H1 (cell line): ENCODE data around the gene ZDHHC24. TPM values are rescaled to one million over a fixed set of nuclear protein-coding genes. Genes with fewer than 3 reads are reported as not detected.

Source experiments
- CTCF ChIA-PET: fragments of 300-600 bp; sonication (Branson Sonifier 250); formaldehyde crosslinking; loops from one replicate; lab custom pipeline; 2021; ENCODE audit not compliant: partially characterized antibody; lab: Charles Lee
- POLR2A ChIA-PET: fragments of 300-600 bp; sonication (Branson Sonifier 250); formaldehyde crosslinking; loops from one replicate; lab custom pipeline; 2021; ENCODE audit warnings: inconsistent platforms; ENCODE audit not compliant: partially characterized antibody; lab: Charles Lee
- DNase-seq, 2 experiments: peaks; one replicate each; pipeline versions ENCODE4 v3.0.0 to v3.0.0-alpha.2; 2010 to 2022; ENCODE audit warnings: low spot score in 2 of 2, low read depth in 1 of 2, mixed read lengths in 1 of 2
- FAIRE-seq: peaks from 2 replicates; lab custom pipeline; 2011; peaks lifted over from hg19 to GRCh38; lab: Jason Lieb, UNC
- H2AFZ ChIP-seq: 2 replicates; pipeline ENCODE4 v1.8.1; 2012; ENCODE audit warnings: low read length, inconsistent platforms
- H2AK5ac ChIP-seq: 2 replicates; pipeline ENCODE4 v1.6.1; 2013; ENCODE audit warnings: low read depth, low read length
- H2BK120ac ChIP-seq: replicated peaks from 2 replicates; pipeline ENCODE3; 2013; ENCODE audit warnings: low read depth, low read length, inconsistent platforms
- H2BK12ac ChIP-seq: 2 replicates; pipeline ENCODE4 v1.6.1; 2013; ENCODE audit warnings: low read depth, low read length
- H2BK15ac ChIP-seq: 2 replicates; pipeline ENCODE4 v1.6.1; 2013; ENCODE audit warnings: low read length
- H2BK20ac ChIP-seq: 2 replicates; pipeline ENCODE4 v1.6.1; 2013; ENCODE audit warnings: low read length
- H2BK5ac ChIP-seq: 2 replicates; pipeline ENCODE4 v1.6.1; 2013; ENCODE audit warnings: low read depth, low read length
- H3K14ac ChIP-seq: 2 replicates; pipeline ENCODE4 v1.6.1; 2013; ENCODE audit warnings: inconsistent platforms; ENCODE audit not compliant: insufficient read length
- H3K18ac ChIP-seq: 2 replicates; pipeline ENCODE4 v1.6.1; 2013; ENCODE audit warnings: low read length; ENCODE audit errors: extremely low read depth
- H3K23ac ChIP-seq: 2 replicates; pipeline ENCODE4 v1.6.1; 2013; ENCODE audit warnings: inconsistent platforms; ENCODE audit not compliant: insufficient read length
- H3K23me2 ChIP-seq: 2 replicates; pipeline ENCODE4 v1.6.1; 2013; ENCODE audit warnings: low read depth, low read length
- H3K27ac ChIP-seq: 2 replicates; pipeline ENCODE4 v1.6.1; 2011; ENCODE audit warnings: low read depth, low read length, inconsistent platforms
- H3K27me3 ChIP-seq, 4 experiments: replicated peaks in 1 of 4; 1 replicate in 1 of 4; 2 replicates in 3 of 4; pipeline versions ENCODE4 v1.6.1 to v1.8.1; 2011 to 2013; ENCODE audit warnings: low read length in 3 of 4, mild to moderate bottlenecking in 3 of 4, inconsistent platforms in 2 of 4, mixed read lengths in 2 of 4, moderate library complexity in 1 of 4; ENCODE audit not compliant: control insufficient read depth in 3 of 4, insufficient read depth in 3 of 4; ENCODE audit errors: extremely low read depth in 1 of 4
- H3K36me3 ChIP-seq, 4 experiments: 2 replicates each; pipeline versions ENCODE4 v1.6.1 to v1.8.1; 2011 to 2013; ENCODE audit warnings: mild to moderate bottlenecking in 4 of 4, low read length in 3 of 4, moderate library complexity in 2 of 4, control low read depth in 1 of 4, inconsistent platforms in 1 of 4; ENCODE audit not compliant: insufficient read depth in 4 of 4, control insufficient read depth in 2 of 4
- H3K4ac ChIP-seq: replicated peaks from 2 replicates; pipeline ENCODE3; 2013; ENCODE audit warnings: low read length, low read depth, mixed read lengths, inconsistent platforms; ENCODE audit not compliant: insufficient read length
- H3K4me1 ChIP-seq, 4 experiments: replicated peaks in 1 of 4; 1 replicate in 1 of 4; 2 replicates in 3 of 4; pipeline versions ENCODE4 v1.6.1 to v1.8.1; 2011 to 2013; ENCODE audit warnings: low read length in 3 of 4, inconsistent platforms in 2 of 4, mixed read lengths in 1 of 4; ENCODE audit not compliant: insufficient read depth in 4 of 4, control insufficient read depth in 3 of 4
- H3K4me2 ChIP-seq, 2 experiments: 2 replicates each; pipeline versions ENCODE4 v1.6.1 to v1.8.1; 2011 to 2013; ENCODE audit warnings: low read depth in 2 of 2, low read length in 2 of 2, control low read depth in 1 of 2, inconsistent platforms in 1 of 2, mild to moderate bottlenecking in 1 of 2; ENCODE audit not compliant: insufficient read depth in 1 of 2
- H3K4me3 ChIP-seq, 4 experiments: fragments of 200-600, 300-600 bp in 1 of 4; sonication (generic), shearing (Covaris generic), sonication (Bioruptor Twin) in 1 of 4; 2 replicates each; pipeline versions ENCODE4 v1.5.1 to v1.8.1; 2011 to 2016; ENCODE audit warnings: low read length in 4 of 4, low read depth in 3 of 4, control low read depth in 2 of 4, inconsistent platforms in 2 of 4, mild to moderate bottlenecking in 2 of 4, mixed read lengths in 1 of 4, moderate library complexity in 1 of 4; ENCODE audit not compliant: insufficient read depth in 2 of 4; ENCODE audit errors: extremely low read depth in 1 of 4
- H3K56ac ChIP-seq: replicated peaks from 2 replicates; pipeline ENCODE3; 2013; ENCODE audit warnings: low read depth, mild to moderate bottlenecking, mixed read lengths, low read length, inconsistent platforms; ENCODE audit not compliant: insufficient read length
- H3K79me1 ChIP-seq: 2 replicates; pipeline ENCODE4 v1.6.1; 2013; ENCODE audit warnings: low read depth, low read length, control low read depth
- H3K79me2 ChIP-seq, 2 experiments: 2 replicates each; pipeline versions ENCODE4 v1.6.1 to v1.8.1; 2012 to 2013; ENCODE audit warnings: low read length in 2 of 2, mild to moderate bottlenecking in 2 of 2, inconsistent platforms in 1 of 2; ENCODE audit not compliant: insufficient read depth in 2 of 2, control insufficient read depth in 1 of 2
- H3K9ac ChIP-seq, 4 experiments: replicated peaks in 1 of 4; 1 replicate in 1 of 4; 2 replicates in 3 of 4; pipeline versions ENCODE4 v1.6.1 to v1.8.1; 2011 to 2013; ENCODE audit warnings: low read depth in 3 of 4, low read length in 3 of 4, control low read depth in 2 of 4, mild to moderate bottlenecking in 2 of 4, moderate library complexity in 2 of 4, inconsistent platforms in 1 of 4; ENCODE audit errors: extremely low read depth in 1 of 4
- H3K9me3 ChIP-seq, 2 experiments: 2 replicates each; pipeline versions ENCODE4 v1.6.1 to v1.8.1; 2012 to 2013; ENCODE audit warnings: mild to moderate bottlenecking in 2 of 2, moderate library complexity in 2 of 2, control low read depth in 1 of 2, inconsistent platforms in 1 of 2, low read depth in 1 of 2, low read length in 1 of 2, mixed read lengths in 1 of 2; ENCODE audit not compliant: insufficient read depth in 2 of 2
- H4K20me1 ChIP-seq, 2 experiments: replicated peaks in 1 of 2; 2 replicates each; pipeline versions ENCODE3 to v1.8.1; 2011 to 2013; ENCODE audit warnings: inconsistent platforms in 2 of 2, low read length in 2 of 2, mild to moderate bottlenecking in 1 of 2; ENCODE audit not compliant: insufficient read depth in 2 of 2, control insufficient read depth in 1 of 2
- H4K5ac ChIP-seq: 2 replicates; pipeline ENCODE4 v1.6.1; 2013; ENCODE audit warnings: low read length, low read depth, mixed read lengths, inconsistent platforms; ENCODE audit not compliant: insufficient read length
- H4K8ac ChIP-seq: 2 replicates; pipeline ENCODE4 v1.8.0; 2013; ENCODE audit warnings: mild to moderate bottlenecking, moderate library complexity, low read length, inconsistent platforms; ENCODE audit not compliant: insufficient read depth; ENCODE audit errors: extremely low read depth
- H4K91ac ChIP-seq: replicated peaks from 2 replicates; pipeline ENCODE3; 2013; ENCODE audit warnings: low read length, mixed read lengths, inconsistent platforms; ENCODE audit not compliant: insufficient read length
- CTCF ChIP-seq, 3 experiments: IDR thresholded peaks; 1 replicate in 2 of 3; 2 replicates in 1 of 3; pipeline versions ENCODE4 v1.5.1 to v1.6.1; 2011; ENCODE audit warnings: low read length in 3 of 3, mild to moderate bottlenecking in 3 of 3, inconsistent platforms in 2 of 3, low read depth in 1 of 3, moderate library complexity in 1 of 3; ENCODE audit not compliant: insufficient read depth in 1 of 3; ENCODE audit errors: control extremely low read depth in 1 of 3
- JUND ChIP-seq: IDR thresholded peaks from 2 replicates; pipeline ENCODE4 v1.6.1; 2011; ENCODE audit warnings: mild to moderate bottlenecking, improper control_type of control experiment, low read length
- POLR2A ChIP-seq, 2 experiments: IDR thresholded peaks; 1 replicate in 1 of 2; 2 replicates in 1 of 2; pipeline ENCODE4 v1.6.1; 2011; ENCODE audit warnings: low read depth in 2 of 2, low read length in 2 of 2, mild to moderate bottlenecking in 2 of 2; ENCODE audit errors: control extremely low read depth in 1 of 2
- POU5F1 ChIP-seq: IDR thresholded peaks from 2 replicates; pipeline ENCODE4 v1.6.1; 2011; ENCODE audit warnings: low read depth, mild to moderate bottlenecking, low read length, moderate library complexity
- TAF1 ChIP-seq: IDR thresholded peaks from 2 replicates; pipeline ENCODE4 v1.6.1; 2011; ENCODE audit warnings: mild to moderate bottlenecking, low read depth, low read length
- WGBS, 2 experiments: shearing (Covaris generic) in 1 of 2; methylation state at CpG; one replicate each; pipeline versions ENCODE4 v1.1.6 to v1.1.7; 2013 to 2015; ENCODE audit warnings: low lambda C conversion rate in 2 of 2, mixed read lengths in 2 of 2, inconsistent platforms in 1 of 2, low coverage in 1 of 2, missing lambda C conversion rate in 1 of 2; ENCODE audit not compliant: insufficient replicate concordance in 2 of 2, insufficient coverage in 1 of 2, insufficient read length in 1 of 2; ENCODE audit errors: extremely low coverage in 1 of 2, missing lambda C conversion rate in 1 of 2; 5-methylcytosine and 5-hydroxymethylcytosine counted together
- polyA plus RNA-seq, 7 experiments: library from polyadenylated mRNA; depleted of rRNA in 3 of 7; stranded (reverse) in 5 of 7; unstranded in 2 of 7; fragments of >200 nt in 5 of 7; fragments of 200-250 nt in 2 of 7; gene quantifications; 1 replicate in 5 of 7; 2 replicates in 1 of 7; 4 replicates in 1 of 7; pipeline versions ENCODE4 v1.2.1 to v1.2.3, GENCODE V29; 2011 to 2013; ENCODE audit warnings: missing spikeins in 2 of 7, mixed read lengths in 2 of 7
- total RNA-seq: library from RNA; stranded (reverse); fragmentation: NEBNext Ultra II Directional; extraction: Animal tissue kit (Norgen Biotek cat#: 25700); gene quantifications from 2 replicates; pipeline ENCODE4 v1.2.1, GENCODE V29; 2021

The ZDHHC24 gene
- total and polyA plus RNA-seq, 2 of the 8 experiments (the other 6 are each of a cell fraction or from before 2014, with no cell fraction given), result 8.4 to 9.7 TPM

GRCh38 chr11:66595245-66595904 is 49.5 kb upstream of the ZDHHC24 start:
- FAIRE-seq, result no peak
- Histone ChIP-seq H3K36me3 (peaks cover 4 to 11% (median 10%) of the 10 kb centered on the region in 4 experiments; a peak in 6 of 8 replicates), H3K4ac (no peak overlapping the region), H3K27me3 (peaks cover 0 to 10% (median 4%) of the 10 kb centered on the region in 4 experiments; a peak in 3 of 7 replicates), H3K23ac (no peak overlapping the region), H3K56ac (no peak overlapping the region), H4K5ac (no peak overlapping the region), H2BK20ac (no peak overlapping the region), H3K4me3 (no peak overlapping the region), H3K9ac (no peak overlapping the region), H4K8ac (no peak overlapping the region), H2BK12ac (no peak overlapping the region), H2AFZ (no peak overlapping the region), H3K14ac (no peak overlapping the region), H3K4me1 (peaks cover 0 to 11% (median 7%) of the 10 kb centered on the region in 4 experiments; a peak in 6 of 7 replicates)
- 98% methylated on average over 5 of the region's 5 CpGs; no CpG with 5 or more reads in 1 of the 2 experiments for WGBS, 2 experiments
- no peak for TF ChIP-seq TAF1
- no peak for TF ChIP-seq POU5F1
- TF ChIP-seq POLR2A (IDR thresholded peaks at IDR 0.05; ENCODE audit: control extremely low read depth in 1 of 2, low read depth in 2 of 2, low read length in 2 of 2), result 0 out of 3 replicates have a peak, but pooled peaks of 1 of the 2 experiments have one; percentile 18
- no peak for TF ChIP-seq JUND
- TF ChIP-seq CTCF (IDR thresholded peaks at IDR 0.05; ENCODE audit: control extremely low read depth in 1 of 3, insufficient read depth in 1 of 3, low read depth in 1 of 3, low read length in 3 of 3), result no peak
- TF ChIP-seq, all 59 proteins: peak for 1
- CTCF ChIA-PET, result interaction anchor here (0.7 to 3.3 kb wide), 6 partner anchors 15 to 104 kb away, joined by 3 to 17 read pairs (median 4); no protein-coding TSS in a partner anchor
- Histone ChIP-seq H3K79me2 (peaks cover 0 to 5% of the 10 kb centered on the region in 2 experiments; a peak in 2 of 4 replicates), H4K20me1 (no peaks in the 10 kb centered on the region), H3K23me2 (peaks cover 9% of the 10 kb centered on the region), H3K79me1 (peaks cover 5% of the 10 kb centered on the region), H3K27ac (no peak overlapping the region), H3K18ac (no peak overlapping the region), H4K91ac (no peak overlapping the region), H2AK5ac (no peak overlapping the region), H2BK15ac (no peak overlapping the region), H2BK5ac (no peak overlapping the region), H3K4me2 (no peak overlapping the region), H3K9me3 (peaks cover 9 to 16% of the 10 kb centered on the region in 2 experiments), H2BK120ac (no peak overlapping the region)
- POLR2A ChIA-PET, result interaction anchor here (0.7 to 65.3 kb wide), 3 partner anchors 21 to 83 kb away, joined by 3 to 2165 read pairs (median 4); partner anchors contain the start of genes RBM14 and RBM4
- DNase-seq, result no peak
